Gastrocnemius medialis (tissue), 4 donors: ENCODE results near the gene SPSB2. TPM values are rescaled to one million over a fixed set of nuclear protein-coding genes. Genes with fewer than 3 reads are reported as not detected.
"Not testable (repeated sequence)": the region's sequence is repeated elsewhere in the genome, so short reads cannot be mapped to it uniquely, and the experiment has no call there.

Source experiments
- ATAC-seq, 2 donors: fragments of 150-250 bp; one replicate each; pipeline ENCODE4 v1.9.1; 2016
- DNase-seq, 2 donors: peaks; one replicate each; pipeline ENCODE4 v3.0.0-alpha.2; 2019
- H3K27ac ChIP-seq, 4 donors: fragments of 200-600 bp; sonication (generic); 1 replicate in 1 of 4; 2 replicates in 3 of 4; pipeline ENCODE4 v1.5.1; 2016 to 2018; ENCODE audit warnings: mild to moderate bottlenecking in 2 of 4, moderate library complexity in 1 of 4
- H3K27me3 ChIP-seq, 3 donors: fragments of 200-600 bp; sonication (generic) in 2 of 3; 1 replicate in 1 of 3; 2 replicates in 2 of 3; pipeline versions ENCODE4 v1.5.1 to v1.6.0; 2016 to 2019; ENCODE audit warnings: mild to moderate bottlenecking in 1 of 3, moderate library complexity in 1 of 3
- H3K36me3 ChIP-seq, 2 donors: fragments of 200-600 bp; sonication (generic) in 1 of 2; one replicate each; pipeline ENCODE4 v1.5.1; 2017 to 2018
- H3K4me1 ChIP-seq, 2 donors: fragments of 200-600 bp; sonication (generic) in 1 of 2; one replicate each; pipeline ENCODE4 v1.5.1; 2016 to 2017; ENCODE audit warnings: mild to moderate bottlenecking in 2 of 2
- H3K4me3 ChIP-seq, 4 donors: fragments of 200-600 bp; sonication (generic) in 3 of 4; 1 replicate in 1 of 4; 2 replicates in 3 of 4; pipeline ENCODE4 v1.5.1; 2016 to 2019; ENCODE audit warnings: mild to moderate bottlenecking in 2 of 4
- H3K9me3 ChIP-seq, 3 donors: fragments of 200-600 bp; sonication (generic) in 2 of 3; 1 replicate in 1 of 3; 2 replicates in 2 of 3; pipeline ENCODE4 v1.5.1; 2016 to 2019
- CTCF ChIP-seq, 5 experiments: fragments of 450-650 bp in 3 of 5; fragments of 200-600 bp in 2 of 5; sonication (generic) in 2 of 5; IDR thresholded peaks in 4 of 5; conservative IDR thresholded peaks in 1 of 5; 1 replicate in 4 of 5; 2 replicates in 1 of 5; pipeline ENCODE4 v1.5.1; 2016 to 2019; ENCODE audit warnings: antibody characterized with exemption in 5 of 5, mild to moderate bottlenecking in 3 of 5, moderate library complexity in 3 of 5
- POLR2A ChIP-seq, 2 donors: fragments of 450-650 bp; IDR thresholded peaks; one replicate each; pipeline ENCODE4 v1.6.1; 2017; ENCODE audit warnings: antibody characterized with exemption in 2 of 2, mild to moderate bottlenecking in 2 of 2, moderate library complexity in 2 of 2
- in situ Hi-C, 4 donors: fragments of 200-750 bp; cut with MboI; loops; one replicate each; pipeline versions ENCODE4 v1.15.0 to v1.8.0; 2017; ENCODE audit warnings: low sequenced_read_pairs in 4 of 4
- intact Hi-C: fragments of 100-400 bp; cut with DNase I; formaldehyde crosslinking; loops from one replicate; pipeline ENCODE4 v1.15.1; 2023; ENCODE audit warnings: low total_unique reads
- total RNA-seq, 4 donors: library from RNA; depleted of rRNA; stranded (reverse); fragments of >200 nt; gene quantifications; one replicate each; pipeline versions ENCODE4 v1.1.0 to v1.2.3, GENCODE V29; 2016

The SPSB2 gene
- total RNA-seq, 4 donors from 2014 or later = 4.6 to 10.0 (median 5.0) TPM

- Histone ChIP-seq H3K4me3 (peak within 1 kb of the TSS; percentile 60 to 88 (median 66)), H3K27me3 (peaks cover 14 to 20% (median 17%) of the 10 kb centered on the region in 3 donors), H3K36me3 (no peaks in the 10 kb centered on the region), H3K27ac (peak within 1 kb of the TSS; percentile 53 to 72 (median 62)), H3K4me1 (peaks cover 9 to 11% of the 10 kb centered on the region in 2 donors), H3K9me3 (no peaks in the 10 kb centered on the region)
- intact Hi-C loops (no loop called here), in situ Hi-C loops (loop anchor here in 1 of 4 donors (25.0 kb wide), 1 partner anchor 198 kb away; the partner anchor contains the start of gene C1RL)
- TF ChIP-seq POLR2A (IDR thresholded peaks at IDR 0.05) = peak; percentile 14 to 36
- no peak for TF ChIP-seq CTCF (IDR thresholded peaks at IDR 0.05 in 4 of 5, conservative IDR thresholded peaks at IDR 0.05 in 1 of 5)
- ATAC-seq (peak; percentile 69 to 75), DNase-seq (peak; percentile 42 to 56)
Measured at GRCh38 chr12:6914246-6914946, 41.3 kb upstream of the SPSB2 start, which contains the start of gene ENO2. TSS of gene ENO2 (plus strand) at chr12:6914580. CDS start at chr12:6915833, 1,253 bp downstream.

- no peak overlapping the region for H3K27ac ChIP-seq
- H3K36me3 ChIP-seq = no peaks in the 10 kb centered on the region
- TF ChIP-seq CTCF (IDR thresholded peaks at IDR 0.05 in 4 of 5, conservative IDR thresholded peaks at IDR 0.05 in 1 of 5) (no peak), POLR2A (IDR thresholded peaks at IDR 0.05) (no peak)
- H3K27me3 ChIP-seq = peaks cover 14 to 20% (median 17%) of the 10 kb centered on the region in 3 donors
- intact Hi-C loops (no loop called here), in situ Hi-C loops (loop anchor here in 1 of 4 donors (25.0 kb wide), 1 partner anchor 200 kb away; the partner anchor contains the start of gene C1RL)
- no peaks in the 10 kb centered on the region for H3K9me3 ChIP-seq
- ATAC-seq (no peak), DNase-seq (no peak)
- no peak overlapping the region for H3K4me3 ChIP-seq
- peaks cover 9 to 11% of the 10 kb centered on the region in 2 donors for H3K4me1 ChIP-seq
Measured at GRCh38 chr12:6912164-6912935, 39.2 kb upstream of the SPSB2 start.

GRCh38 chr12:6909421-6910145 is 36.5 kb upstream of the SPSB2 start:
- intact Hi-C loops (no loop called here), in situ Hi-C loops (loop anchor here in 1 of 4 donors (25.0 kb wide), 1 partner anchor 203 kb away; the partner anchor contains the start of gene C1RL)
- Histone ChIP-seq H3K4me3 (no peak overlapping the region), H3K4me1 (peaks cover 8 to 11% of the 10 kb centered on the region in 2 donors), H3K27ac (no peak overlapping the region), H3K36me3 (no peaks in the 10 kb centered on the region), H3K27me3 (peaks cover 6 to 12% (median 7%) of the 10 kb centered on the region in 3 donors), H3K9me3 (no peaks in the 10 kb centered on the region)
- TF ChIP-seq POLR2A (IDR thresholded peaks at IDR 0.05) = no peak
- no peak for TF ChIP-seq CTCF (IDR thresholded peaks at IDR 0.05 in 4 of 5, conservative IDR thresholded peaks at IDR 0.05 in 1 of 5)
- ATAC-seq (no peak), DNase-seq (no peak)

GRCh38 chr12:6908141-6908540 is 35.0 kb upstream of the SPSB2 start:
- H3K27ac ChIP-seq, intact Hi-C loops, H3K9me3 ChIP-seq, ATAC-seq, H3K27me3 ChIP-seq, H3K4me3 ChIP-seq, DNase-seq, H3K36me3 ChIP-seq: not testable (repeated sequence)
- in situ Hi-C loops = loop anchor here in 1 of 4 donors (25.0 kb wide), 1 partner anchor 204 kb away; the partner anchor contains the start of gene C1RL
- peaks cover 9 to 12% of the 10 kb centered on the region in 2 donors for H3K4me1 ChIP-seq
